ENCODE results near the gene MT1A.

DNA sequence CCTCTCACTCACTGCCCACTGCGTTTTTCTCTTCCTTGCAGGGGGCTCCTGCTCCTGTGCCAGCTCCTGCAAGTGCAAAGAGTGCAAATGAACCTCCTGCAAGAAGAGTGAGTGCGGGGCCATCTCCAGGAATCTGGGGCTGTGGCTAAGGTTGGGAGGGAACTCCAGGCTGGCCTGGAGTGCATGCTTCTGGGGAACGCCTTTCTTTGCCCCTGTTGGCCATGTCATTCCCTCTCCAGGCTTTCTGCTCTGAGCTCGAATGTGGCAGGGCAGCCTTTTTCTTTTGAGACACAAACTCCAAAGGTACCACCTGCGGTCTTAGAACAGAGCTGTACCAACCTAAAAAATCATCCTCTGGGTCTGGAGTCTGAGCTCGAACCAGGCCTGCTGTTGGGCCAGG is 20.3 kb upstream of the MT1A start:
- TF ChIP-seq ELF1 (IDR thresholded peaks at IDR 0.05), result no peak
- no peak for TF ChIP-seq RFX5 (IDR thresholded peaks at IDR 0.05; ENCODE audit: low read length)
- TF ChIP-seq TAF1 (IDR thresholded peaks at IDR 0.05; ENCODE audit: borderline replicate concordance, low read depth, low read length), result no peak
- no peak for TF ChIP-seq TCF12 (IDR thresholded peaks at IDR 0.05)
- TF ChIP-seq, protein P1, sequence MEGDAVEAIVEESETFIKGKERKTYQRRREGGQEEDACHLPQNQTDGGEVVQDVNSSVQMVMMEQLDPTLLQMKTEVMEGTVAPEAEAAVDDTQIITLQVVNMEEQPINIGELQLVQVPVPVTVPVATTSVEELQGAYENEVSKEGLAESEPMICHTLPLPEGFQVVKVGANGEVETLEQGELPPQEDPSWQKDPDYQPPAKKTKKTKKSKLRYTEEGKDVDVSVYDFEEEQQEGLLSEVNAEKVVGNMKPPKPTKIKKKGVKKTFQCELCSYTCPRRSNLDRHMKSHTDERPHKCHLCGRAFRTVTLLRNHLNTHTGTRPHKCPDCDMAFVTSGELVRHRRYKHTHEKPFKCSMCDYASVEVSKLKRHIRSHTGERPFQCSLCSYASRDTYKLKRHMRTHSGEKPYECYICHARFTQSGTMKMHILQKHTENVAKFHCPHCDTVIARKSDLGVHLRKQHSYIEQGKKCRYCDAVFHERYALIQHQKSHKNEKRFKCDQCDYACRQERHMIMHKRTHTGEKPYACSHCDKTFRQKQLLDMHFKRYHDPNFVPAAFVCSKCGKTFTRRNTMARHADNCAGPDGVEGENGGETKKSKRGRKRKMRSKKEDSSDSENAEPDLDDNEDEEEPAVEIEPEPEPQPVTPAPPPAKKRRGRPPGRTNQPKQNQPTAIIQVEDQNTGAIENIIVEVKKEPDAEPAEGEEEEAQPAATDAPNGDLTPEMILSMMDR (IDR thresholded peaks at IDR 0.05), result no peak
- TF ChIP-seq USF1 (IDR thresholded peaks at IDR 0.05; ENCODE audit: borderline replicate concordance, low read depth), result no peak
- no peak for TF ChIP-seq REST (IDR thresholded peaks at IDR 0.05; ENCODE audit: low read depth, low read length)

All from SK-N-SH (cell line).